Measurements from ENCODE around the gene COX6B2. TPM values are rescaled to one million over a fixed set of nuclear protein-coding genes. Genes with fewer than 3 reads are reported as not detected.

The COX6B2 gene
- total RNA-seq, 2 experiments from 2014 or later = 0.28 TPM; not detected in 1

DNA sequence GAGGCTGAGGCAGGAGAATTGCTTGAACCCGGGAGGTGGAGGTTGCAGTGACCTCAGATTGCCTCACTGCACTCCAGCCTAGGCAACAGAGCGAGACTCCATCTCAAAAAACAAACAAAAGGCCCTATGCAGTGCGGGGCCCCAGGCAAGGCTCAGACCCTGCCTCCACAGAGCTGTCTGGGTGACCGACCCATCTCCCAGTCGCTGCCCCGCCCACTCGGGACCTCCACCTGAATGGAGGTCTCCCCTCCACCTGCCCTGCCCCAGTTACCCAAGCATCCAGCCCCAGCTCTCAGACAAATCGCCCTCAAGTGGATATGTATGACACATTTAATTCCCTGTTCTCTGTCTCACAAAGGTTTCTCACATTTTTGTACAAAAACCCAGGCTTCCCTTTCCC is 10.7 kb upstream of the COX6B2 start:
- H3K27me3 Mint-ChIP-seq = peaks cover 16% of the 10 kb centered on the region
- no peaks in the 10 kb centered on the region for H3K9me3 Mint-ChIP-seq
- Histone ChIP-seq H3K4me1 (ENCODE audit: insufficient read depth, low read length) (peaks cover 15% of the 10 kb centered on the region), H3K27ac (ENCODE audit: low read depth in 1 of 2, low read length in 2 of 2) (no peak overlapping the region), H3K36me3 (ENCODE audit: insufficient read depth, low read length) (no peaks in the 10 kb centered on the region), H3K9me3 (ENCODE audit: control insufficient read depth in 1 of 2, insufficient read depth in 1 of 2, low read length in 2 of 2) (peaks cover 0 to 16% of the 10 kb centered on the region in 2 experiments), H3K4me3 (ENCODE audit: low read length) (no peak overlapping the region), H3K27me3 (ENCODE audit: control insufficient read depth in 1 of 2, insufficient read depth in 2 of 2, low read length in 2 of 2) (peaks cover 17 to 19% of the 10 kb centered on the region in 2 experiments)
- H3K27ac Mint-ChIP-seq = no peak overlapping the region
- no peak overlapping the region for H3K4me3 Mint-ChIP-seq
- ChIA-PET POLR2A (no interaction called here), CTCF (no interaction called here)
- intact Hi-C loops (cut with DNase I, micrococcal nuclease) = no loop called here
- no peaks in the 10 kb centered on the region for H3K36me3 Mint-ChIP-seq (ENCODE audit: low read depth)
- H3K4me1 Mint-ChIP-seq (ENCODE audit: low read depth) = no peaks in the 10 kb centered on the region
- DNase-seq = no peak
- ATAC-seq (ENCODE audit: poor library complexity) = no peak
- TF ChIP-seq, protein P1, sequence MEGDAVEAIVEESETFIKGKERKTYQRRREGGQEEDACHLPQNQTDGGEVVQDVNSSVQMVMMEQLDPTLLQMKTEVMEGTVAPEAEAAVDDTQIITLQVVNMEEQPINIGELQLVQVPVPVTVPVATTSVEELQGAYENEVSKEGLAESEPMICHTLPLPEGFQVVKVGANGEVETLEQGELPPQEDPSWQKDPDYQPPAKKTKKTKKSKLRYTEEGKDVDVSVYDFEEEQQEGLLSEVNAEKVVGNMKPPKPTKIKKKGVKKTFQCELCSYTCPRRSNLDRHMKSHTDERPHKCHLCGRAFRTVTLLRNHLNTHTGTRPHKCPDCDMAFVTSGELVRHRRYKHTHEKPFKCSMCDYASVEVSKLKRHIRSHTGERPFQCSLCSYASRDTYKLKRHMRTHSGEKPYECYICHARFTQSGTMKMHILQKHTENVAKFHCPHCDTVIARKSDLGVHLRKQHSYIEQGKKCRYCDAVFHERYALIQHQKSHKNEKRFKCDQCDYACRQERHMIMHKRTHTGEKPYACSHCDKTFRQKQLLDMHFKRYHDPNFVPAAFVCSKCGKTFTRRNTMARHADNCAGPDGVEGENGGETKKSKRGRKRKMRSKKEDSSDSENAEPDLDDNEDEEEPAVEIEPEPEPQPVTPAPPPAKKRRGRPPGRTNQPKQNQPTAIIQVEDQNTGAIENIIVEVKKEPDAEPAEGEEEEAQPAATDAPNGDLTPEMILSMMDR (IDR thresholded peaks at IDR 0.05) = no peak

DNA sequence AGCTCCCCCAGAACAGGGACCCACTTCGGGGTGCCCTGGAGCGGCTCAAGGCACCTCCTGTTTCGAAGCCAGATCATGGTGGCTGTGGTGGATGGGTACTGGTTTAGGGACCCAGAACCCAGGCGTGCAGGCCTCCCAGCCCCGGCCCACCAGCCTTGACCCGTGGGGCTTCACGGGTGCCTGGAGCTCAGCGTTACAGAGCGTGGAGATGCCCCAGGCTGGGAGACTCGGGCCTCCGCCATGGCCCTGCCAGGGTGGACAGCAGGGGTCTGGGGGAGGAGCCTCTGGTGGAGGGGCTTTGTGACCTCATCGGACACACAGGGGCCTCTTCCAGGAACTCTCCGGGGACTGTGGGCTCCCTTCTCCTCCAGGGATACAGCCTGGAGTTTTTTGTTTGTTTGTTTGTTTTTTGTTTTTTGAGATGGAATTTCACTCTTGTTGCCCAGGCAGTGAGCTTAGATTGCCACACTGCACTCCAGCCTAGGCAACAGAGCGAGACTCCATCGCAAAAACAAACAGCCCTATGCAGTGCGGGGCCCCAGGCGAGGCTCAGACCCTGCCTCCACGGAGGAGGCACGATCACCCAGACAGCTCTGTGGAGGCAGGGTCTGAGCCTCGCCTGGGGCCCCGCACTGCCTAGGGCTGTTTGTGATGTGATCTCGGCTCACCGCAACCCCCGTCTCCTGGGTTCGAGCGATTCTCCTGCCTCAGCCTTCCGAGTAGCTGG is 8.6 kb upstream of the COX6B2 start, which contains the start of gene GARIN5B:
Gene GARIN5B (minus strand): TSS at position 271 of the 727 bp plus-strand sequence. CDS start 194 bp downstream, at position 77.
- H3K27me3 Mint-ChIP-seq = peaks cover 10% of the 10 kb centered on the region
- POLR2A ChIA-PET = no interaction called here
- Histone ChIP-seq H3K4me1 (ENCODE audit: insufficient read depth, low read length) (no peaks in the 10 kb centered on the region), H3K27ac (ENCODE audit: low read depth in 1 of 2, low read length in 2 of 2) (no peak within 1 kb of the TSS), H3K27me3 (ENCODE audit: control insufficient read depth in 1 of 2, insufficient read depth in 2 of 2, low read length in 2 of 2) (peaks cover 1 to 4% of the 10 kb centered on the region in 2 experiments), H3K9me3 (ENCODE audit: control insufficient read depth in 1 of 2, insufficient read depth in 1 of 2, low read length in 2 of 2) (peaks cover 0 to under 1% of the 10 kb centered on the region in 2 experiments), H3K36me3 (ENCODE audit: insufficient read depth, low read length) (no peaks in the 10 kb centered on the region), H3K4me3 (ENCODE audit: low read length) (no peak within 1 kb of the TSS)
- H3K4me3 Mint-ChIP-seq = no peak within 1 kb of the TSS
- H3K27ac Mint-ChIP-seq = no peak within 1 kb of the TSS
- intact Hi-C loops (cut with DNase I, micrococcal nuclease) = no loop called here
- CTCF ChIA-PET = no interaction called here
- no peaks in the 10 kb centered on the region for H3K4me1 Mint-ChIP-seq (ENCODE audit: low read depth)
- H3K9me3 Mint-ChIP-seq = no peaks in the 10 kb centered on the region
- ATAC-seq (ENCODE audit: poor library complexity) = no peak
- H3K36me3 Mint-ChIP-seq (ENCODE audit: low read depth) = no peaks in the 10 kb centered on the region
- DNase-seq = no peak
- TF ChIP-seq, protein P1 (IDR thresholded peaks at IDR 0.05) = no peak

DNA sequence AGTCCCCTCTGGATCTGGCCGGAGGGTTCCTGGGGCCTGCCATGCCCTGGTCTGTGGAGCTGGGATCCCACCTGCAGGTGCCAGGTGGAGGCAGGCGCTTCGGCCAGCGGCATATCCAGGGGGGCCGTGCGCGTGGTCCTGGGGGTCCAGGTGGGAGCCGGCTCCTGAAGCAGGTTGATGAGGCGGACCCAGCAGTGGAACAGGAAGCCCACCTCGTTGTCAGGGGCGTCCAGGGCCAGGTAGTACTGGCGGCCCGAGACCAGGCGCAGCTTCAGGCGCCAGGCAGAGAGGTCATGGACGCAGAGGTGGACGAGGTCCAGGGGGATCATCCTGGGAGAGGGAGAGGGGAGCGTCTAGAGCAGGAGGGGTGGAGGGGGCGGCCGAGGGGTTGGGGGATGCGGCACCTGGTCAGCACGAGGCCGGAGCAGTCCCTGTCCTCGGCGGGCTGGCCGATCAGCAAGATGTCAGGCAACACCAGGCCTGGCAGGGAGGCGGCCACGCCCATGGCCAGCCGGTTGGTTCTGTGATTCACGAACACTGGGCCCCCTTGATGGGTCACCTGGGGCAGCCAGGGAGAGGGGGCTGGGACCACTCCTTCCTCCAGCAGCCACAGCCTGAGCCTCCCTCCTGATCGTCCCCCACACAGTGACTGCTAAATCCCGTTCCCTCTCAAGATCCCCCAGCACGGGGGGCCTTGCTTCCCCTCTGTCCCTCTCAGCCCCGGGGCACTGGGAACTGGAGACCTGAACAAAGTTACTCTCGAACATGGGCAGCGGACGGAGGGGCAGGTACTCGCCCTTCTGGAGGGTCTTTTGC is 7.9 kb upstream of the COX6B2 start:
- no peak for DNase-seq
- POLR2A ChIA-PET = interaction anchor here (0.7 kb wide), 1 partner anchor 54 kb away, joined by 4 read pairs; no protein-coding TSS in a partner anchor

More for the DNA sequence above, 7.9 kb upstream of the COX6B2 start:
- Histone ChIP-seq H3K9me3 (ENCODE audit: control insufficient read depth in 1 of 2, insufficient read depth in 1 of 2, low read length in 2 of 2) (no peaks in the 10 kb centered on the region), H3K27me3 (ENCODE audit: control insufficient read depth in 1 of 2, insufficient read depth in 2 of 2, low read length in 2 of 2) (no peaks in the 10 kb centered on the region), H3K27ac (ENCODE audit: low read depth in 1 of 2, low read length in 2 of 2) (no peak overlapping the region), H3K36me3 (ENCODE audit: insufficient read depth, low read length) (no peaks in the 10 kb centered on the region), H3K4me3 (ENCODE audit: low read length) (no peak overlapping the region), H3K4me1 (ENCODE audit: insufficient read depth, low read length) (no peaks in the 10 kb centered on the region)
- no peaks in the 10 kb centered on the region for H3K36me3 Mint-ChIP-seq (ENCODE audit: low read depth)
- TF ChIP-seq, protein P1 (IDR thresholded peaks at IDR 0.05) = no peak
- H3K4me1 Mint-ChIP-seq (ENCODE audit: low read depth) = no peaks in the 10 kb centered on the region
- H3K9me3 Mint-ChIP-seq = no peaks in the 10 kb centered on the region
- peaks cover 8% of the 10 kb centered on the region for H3K27me3 Mint-ChIP-seq
- no peak overlapping the region for H3K4me3 Mint-ChIP-seq
- CTCF ChIA-PET = interaction anchor here (0.7 kb wide), 1 partner anchor 22 kb away, joined by 3 read pairs; the partner anchor contains the start of gene TMEM238
- intact Hi-C loops (cut with DNase I, micrococcal nuclease) = no loop called here
- H3K27ac Mint-ChIP-seq = no peak overlapping the region
- ATAC-seq (ENCODE audit: poor library complexity) = no peak

All from CD4-positive, alpha-beta T cell (primary cell).